SK-N-MC (cell line): ENCODE results near the gene NRM.

Experiments used
- DNase-seq: peaks from one replicate; pipeline ENCODE4 v3.0.0-alpha.2; 2011; ENCODE audit warnings: low read depth, low spot score
- H3K27ac ChIP-seq: fragments of 200-600 bp; sonication (generic); 2 replicates; pipeline ENCODE4 v1.5.1; 2016; ENCODE audit warnings: mixed run types
- H3K36me3 ChIP-seq: fragments of 200-600 bp; sonication (generic); 2 replicates; pipeline ENCODE4 v1.6.1; 2017; ENCODE audit warnings: antibody characterized with exemption, low read length, mixed read lengths; ENCODE audit not compliant: insufficient read depth
- H3K4me3 ChIP-seq: fragments of 200-600 bp; sonication (generic); 2 replicates; pipeline ENCODE4 v1.5.1; 2016
- H3K9ac ChIP-seq: fragments of 200-600 bp; sonication (generic); 2 replicates; pipeline ENCODE4 v1.8.0; 2017; ENCODE audit warnings: mixed run types, mixed read lengths; ENCODE audit not compliant: insufficient read length
- H3K9me3 ChIP-seq: fragments of 200-600 bp; sonication (generic); 2 replicates; pipeline ENCODE4 v1.6.1; 2017; ENCODE audit warnings: low read depth, mild to moderate bottlenecking, antibody characterized with exemption, low read length, moderate library complexity, mixed read lengths
- EZH2 ChIP-seq: fragments of 200-600 bp; sonication (generic); IDR thresholded peaks from one replicate; pipeline ENCODE4 v1.6.1; 2017; ENCODE audit warnings: antibody characterized with exemption
- FOXP2 ChIP-seq: optimal IDR thresholded peaks from 2 replicates; pipeline ENCODE3; 2011; ENCODE audit warnings: mild to moderate bottlenecking, moderate library complexity; ENCODE audit not compliant: insufficient read depth; ENCODE audit errors: extremely low read length, control extremely low read depth
- POLR2AphosphoS5 ChIP-seq: IDR thresholded peaks from 2 replicates; pipeline ENCODE4 v1.6.1; 2012; ENCODE audit warnings: mild to moderate bottlenecking, low read depth, low read length, borderline replicate concordance

NRM gene

DNA sequence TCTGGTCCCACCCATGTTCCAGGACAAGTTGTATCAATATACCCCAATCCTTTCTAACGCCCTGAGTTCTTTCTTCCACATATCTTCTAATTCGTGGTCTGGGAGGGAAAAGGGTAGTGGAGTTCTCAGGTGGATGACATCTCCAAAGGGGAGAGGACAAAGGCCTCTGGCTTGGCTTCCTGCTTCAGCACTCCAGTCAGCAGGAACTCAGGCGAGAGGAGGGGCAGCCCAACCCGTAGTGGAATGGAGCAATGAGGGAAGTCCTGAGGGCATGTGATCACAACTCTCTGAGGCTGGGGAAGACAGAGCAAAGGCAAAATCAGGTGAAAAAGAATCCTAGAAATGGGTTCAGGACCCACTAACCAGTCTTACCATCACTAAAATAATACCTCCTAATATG lies 9.6 kb upstream of the NRM start:
- no peak for TF ChIP-seq POLR2AphosphoS5
- H3K27ac ChIP-seq = no peak overlapping the region
- no peaks in the 10 kb centered on the region for H3K9me3 ChIP-seq
- no peak overlapping the region for H3K4me3 ChIP-seq
- no peak overlapping the region for H3K9ac ChIP-seq
- no peak for DNase-seq
- H3K36me3 ChIP-seq = peaks cover 22% of the 10 kb centered on the region; the same call in 1 of the 2 replicates

GRCh38 chr6:30696432-30696831 lies 5.6 kb upstream of the NRM start:
- Histone ChIP-seq H3K27ac (no peak overlapping the region), H3K36me3 (peaks cover 3% of the 10 kb centered on the region; the same call in 1 of the 2 replicates), H3K4me3 (no peak overlapping the region), H3K9ac (no peak overlapping the region), H3K9me3 (no peaks in the 10 kb centered on the region)
- TF ChIP-seq EZH2 = no peak
- TF ChIP-seq POLR2AphosphoS5 = no peak
- TF ChIP-seq FOXP2 = no peak
- DNase-seq = no peak

GRCh38 chr6:30691208-30691847 lies 544 bp upstream of the NRM start:
- DNase-seq = no peak
- no peaks in the 10 kb centered on the region for H3K9me3 ChIP-seq
- peak overlapping the region; percentile 27; the same call in 1 of the 2 replicates for H3K27ac ChIP-seq
- no peaks in the 10 kb centered on the region for H3K36me3 ChIP-seq
- H3K9ac ChIP-seq = peak overlapping the region; percentile 71
- peak overlapping the region; percentile 93 for H3K4me3 ChIP-seq
- no peak for TF ChIP-seq EZH2
- TF ChIP-seq POLR2AphosphoS5 = no peak
- no peak for TF ChIP-seq FOXP2

DNA sequence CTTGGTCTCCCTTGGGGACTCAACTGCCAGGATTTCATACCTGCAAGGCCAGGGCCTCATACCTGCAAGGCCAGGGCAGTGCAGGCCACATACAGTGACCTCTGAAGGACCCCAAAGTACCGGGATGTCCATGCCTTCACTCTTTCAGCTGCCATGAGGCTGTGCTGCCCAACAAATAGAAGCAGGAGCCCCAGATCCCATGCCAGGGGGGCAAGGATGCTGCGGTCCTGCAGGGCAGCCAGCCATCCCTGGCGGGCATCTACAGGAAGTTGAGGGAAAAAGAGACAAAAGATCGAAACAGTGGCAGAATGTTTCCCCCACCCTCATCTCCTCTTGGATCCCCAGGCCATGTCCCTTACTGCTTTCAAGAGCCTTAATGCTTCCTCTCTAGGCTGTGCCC lies 799 bp downstream of the NRM start:
- no peak for TF ChIP-seq POLR2AphosphoS5
- no peak for TF ChIP-seq FOXP2
- no peak for TF ChIP-seq EZH2
- no peak for DNase-seq
- Histone ChIP-seq H3K36me3 (no peaks in the 10 kb centered on the region), H3K27ac (no peak overlapping the region), H3K9ac (peak overlapping the region; percentile 80), H3K4me3 (peak overlapping the region; percentile 93), H3K9me3 (no peaks in the 10 kb centered on the region)

GRCh38 chr6:30689022-30689865 lies 1.5 kb downstream of the NRM start:
- no peak overlapping the region for H3K9ac ChIP-seq
- no peaks in the 10 kb centered on the region for H3K9me3 ChIP-seq
- H3K4me3 ChIP-seq = no peak overlapping the region; the same call in 1 of the 2 replicates
- H3K27ac ChIP-seq = no peak overlapping the region
- no peaks in the 10 kb centered on the region for H3K36me3 ChIP-seq
- TF ChIP-seq FOXP2 (no peak), EZH2 (no peak), POLR2AphosphoS5 (no peak)
- DNase-seq = no peak

DNA sequence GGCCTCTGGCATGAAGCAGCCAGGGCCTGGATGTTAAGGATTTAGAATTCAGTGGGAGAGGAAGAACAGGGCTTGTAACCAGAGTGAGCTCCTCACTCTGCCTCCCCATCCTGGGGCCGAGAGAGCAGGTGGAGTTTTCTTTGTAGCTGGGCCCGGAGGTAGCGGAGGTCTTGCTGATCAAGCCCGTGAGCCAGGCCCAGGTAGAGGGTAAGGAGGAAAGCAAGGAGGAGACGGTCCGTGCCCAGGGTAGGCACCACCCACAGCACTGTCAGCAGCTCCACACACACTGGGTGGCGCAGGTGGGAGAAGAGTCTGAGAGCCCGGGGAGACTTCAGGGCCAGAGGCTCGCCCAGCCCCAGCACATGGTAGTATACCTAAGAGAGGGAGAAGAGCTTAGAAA lies 2.2 kb downstream of the NRM start:
- Histone ChIP-seq H3K27ac (no peak overlapping the region), H3K36me3 (no peaks in the 10 kb centered on the region), H3K4me3 (no peak overlapping the region), H3K9me3 (no peaks in the 10 kb centered on the region), H3K9ac (no peak overlapping the region)
- TF ChIP-seq FOXP2 (no peak), POLR2AphosphoS5 (no peak), EZH2 (no peak)
- DNase-seq = no peak

DNA sequence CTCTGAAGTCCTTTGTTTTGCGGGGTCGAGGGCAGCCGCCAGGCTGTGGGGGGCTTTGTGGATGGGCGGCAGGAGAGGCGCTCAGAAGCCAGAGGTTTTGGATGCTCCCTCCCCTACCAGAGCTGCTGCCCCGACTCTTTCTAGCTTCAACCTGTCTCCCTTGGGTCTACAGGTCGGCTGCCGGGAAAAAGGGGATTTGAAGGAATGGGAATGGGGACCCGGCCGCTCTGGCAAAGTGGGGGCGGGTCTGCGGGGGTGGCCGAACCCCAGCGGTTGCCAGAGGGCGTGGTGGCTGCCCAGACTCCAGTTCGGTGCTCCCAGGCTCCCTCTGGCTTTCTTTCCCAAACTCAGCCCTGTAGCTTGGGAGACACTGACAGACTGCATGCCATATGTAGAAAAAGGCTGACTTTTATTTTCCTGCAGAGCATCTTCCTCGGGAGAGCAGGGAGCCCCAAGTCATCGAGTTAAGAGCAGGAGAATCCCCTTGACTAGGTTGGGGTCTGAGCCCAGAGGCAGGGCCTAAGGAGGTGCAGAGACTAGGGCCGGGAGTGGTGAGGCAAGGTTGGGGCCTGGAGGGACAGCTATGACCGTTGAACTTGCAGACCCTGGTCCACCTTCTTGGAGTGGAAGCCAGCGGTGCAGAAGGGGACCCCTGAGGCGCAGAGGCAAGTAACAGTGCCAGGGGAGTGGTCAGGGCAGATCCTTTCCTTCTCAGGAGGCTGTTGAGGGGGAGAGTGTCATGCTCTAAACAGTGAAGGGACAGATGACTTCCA lies 2.9 kb downstream of the NRM start:
- TF ChIP-seq FOXP2 = no peak
- TF ChIP-seq POLR2AphosphoS5 = no peak
- no peak for TF ChIP-seq EZH2
- Histone ChIP-seq H3K4me3 (peak overlapping the region; percentile 96), H3K36me3 (no peaks in the 10 kb centered on the region)

GRCh38 chr6:30686908-30687658 lies 3.7 kb downstream of the NRM start:
- Histone ChIP-seq H3K36me3 (no peaks in the 10 kb centered on the region), H3K4me3 (peak overlapping the region; percentile 96), H3K9ac (peak overlapping the region; percentile 81), H3K27ac (peak overlapping the region; percentile 54; the same call in 1 of the 2 replicates), H3K9me3 (no peaks in the 10 kb centered on the region)
- DNase-seq = no peak
- TF ChIP-seq FOXP2 = no peak
- no peak for TF ChIP-seq EZH2
- TF ChIP-seq POLR2AphosphoS5 = peak; percentile 72

More for the DNA sequence above, 2.9 kb downstream of the NRM start:
- H3K9me3 ChIP-seq = no peaks in the 10 kb centered on the region
- H3K9ac ChIP-seq = peak overlapping the region; percentile 81
- no peak for DNase-seq
- peak overlapping the region; percentile 54; the same call in 1 of the 2 replicates for H3K27ac ChIP-seq
